Erythroblast (primary cell): Measurements from ENCODE around the gene MLLT10.

ENCODE experiments used
- GATA1 ChIP-seq: IDR thresholded peaks from 2 replicates; pipeline ENCODE4 v1.6.1; 2011; ENCODE audit warnings: low read depth, mild to moderate bottlenecking, control low read depth, low read length, moderate library complexity
- POLR2A ChIP-seq: IDR thresholded peaks from 2 replicates; pipeline ENCODE4 v1.6.1; 2011; ENCODE audit warnings: mild to moderate bottlenecking, low read length

DNA sequence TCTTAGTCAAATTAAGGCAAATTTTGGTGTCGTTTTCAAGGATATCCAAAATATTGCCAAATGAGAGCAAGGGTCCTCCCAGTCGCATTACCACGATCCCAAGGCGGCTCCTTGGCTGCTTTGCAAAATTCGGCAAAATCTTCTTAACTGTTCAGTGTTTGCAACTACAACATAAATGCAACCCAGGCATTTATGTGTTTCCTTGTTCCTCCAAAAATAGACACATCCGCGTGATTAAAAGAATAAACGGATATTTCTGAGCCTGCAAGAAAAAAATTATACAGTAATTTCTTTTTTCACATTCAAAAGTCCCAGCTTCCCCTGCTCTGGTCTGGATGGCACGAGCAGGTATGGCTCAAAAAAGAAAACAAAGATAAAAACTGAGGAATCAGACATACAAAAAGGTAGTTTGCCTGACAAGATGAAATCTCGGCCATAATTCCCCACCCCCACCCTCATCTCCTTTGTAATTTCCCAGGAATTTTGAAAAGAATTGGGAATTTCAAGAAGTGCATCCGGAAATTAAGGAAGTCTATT is 14.6 kb upstream of the MLLT10 start:
- no peak for TF ChIP-seq POLR2A
- no peak for TF ChIP-seq GATA1
